Measurements from ENCODE around the gene AATK.

DNA sequence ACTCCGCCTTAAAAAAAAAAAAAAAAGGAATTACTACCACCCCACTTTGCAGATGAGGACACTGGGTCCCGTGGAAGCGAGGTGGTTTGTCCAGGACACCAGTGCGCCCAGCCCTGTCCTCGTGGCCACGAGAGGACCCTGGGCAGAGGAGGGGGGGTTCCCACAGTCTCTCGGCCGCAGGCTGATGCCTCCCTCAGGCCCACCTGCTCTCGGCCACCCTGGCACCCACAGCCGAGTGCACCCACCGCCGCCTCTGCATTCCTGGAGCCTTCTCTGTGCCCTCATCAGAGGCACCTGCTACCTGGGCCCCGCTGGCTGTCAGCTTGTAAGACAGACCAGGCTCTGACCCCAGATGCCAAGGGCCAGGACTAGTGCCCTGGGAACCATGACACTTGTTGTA is 28.8 kb downstream of the AATK start:
- TF ChIP-seq EZH2 (IDR thresholded peaks at IDR 0.05; ENCODE audit: borderline replicate concordance, low read length), result no peak
- TF ChIP-seq, protein P1, sequence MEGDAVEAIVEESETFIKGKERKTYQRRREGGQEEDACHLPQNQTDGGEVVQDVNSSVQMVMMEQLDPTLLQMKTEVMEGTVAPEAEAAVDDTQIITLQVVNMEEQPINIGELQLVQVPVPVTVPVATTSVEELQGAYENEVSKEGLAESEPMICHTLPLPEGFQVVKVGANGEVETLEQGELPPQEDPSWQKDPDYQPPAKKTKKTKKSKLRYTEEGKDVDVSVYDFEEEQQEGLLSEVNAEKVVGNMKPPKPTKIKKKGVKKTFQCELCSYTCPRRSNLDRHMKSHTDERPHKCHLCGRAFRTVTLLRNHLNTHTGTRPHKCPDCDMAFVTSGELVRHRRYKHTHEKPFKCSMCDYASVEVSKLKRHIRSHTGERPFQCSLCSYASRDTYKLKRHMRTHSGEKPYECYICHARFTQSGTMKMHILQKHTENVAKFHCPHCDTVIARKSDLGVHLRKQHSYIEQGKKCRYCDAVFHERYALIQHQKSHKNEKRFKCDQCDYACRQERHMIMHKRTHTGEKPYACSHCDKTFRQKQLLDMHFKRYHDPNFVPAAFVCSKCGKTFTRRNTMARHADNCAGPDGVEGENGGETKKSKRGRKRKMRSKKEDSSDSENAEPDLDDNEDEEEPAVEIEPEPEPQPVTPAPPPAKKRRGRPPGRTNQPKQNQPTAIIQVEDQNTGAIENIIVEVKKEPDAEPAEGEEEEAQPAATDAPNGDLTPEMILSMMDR (conservative IDR thresholded peaks at IDR 0.05 in 1 of 2, IDR thresholded peaks at IDR 0.05 in 1 of 2; ENCODE audit: extremely low read depth in 1 of 2, insufficient read depth in 1 of 2, low read depth in 1 of 2, low read length in 2 of 2), result no peak
